GM18867 (cell line): Measurements from ENCODE around the gene CTBP2.

Experiments
- ATAC-seq: cut with Tn5 transposase; IDR thresholded peaks from one replicate; pipeline ENCODE4 v1.9.1; 2021; ENCODE audit warnings: mild to moderate bottlenecking, moderate library complexity; ENCODE audit not compliant: unreplicated experiment

The CTBP2 gene

GRCh38 chr10:125026036-125026931, 134.1 kb downstream of the CTBP2 start:
- no peak for ATAC-seq

GRCh38 chr10:125025341-125025740, 135.0 kb downstream of the CTBP2 start:
- no peak for ATAC-seq

GRCh38 chr10:125024497-125025234, 135.7 kb downstream of the CTBP2 start:
- ATAC-seq, result no peak

- ATAC-seq, result no peak
Measured at GRCh38 chr10:125023862-125024496, 136.4 kb downstream of the CTBP2 start.

- ATAC-seq, result no peak
Measured at GRCh38 chr10:125023255-125023654, 137.1 kb downstream of the CTBP2 start.

- no peak for ATAC-seq
Measured at GRCh38 chr10:125022671-125023070, 137.7 kb downstream of the CTBP2 start.

GRCh38 chr10:125021686-125022344, 138.5 kb downstream of the CTBP2 start:
- ATAC-seq, result no peak

GRCh38 chr10:125020871-125021270, 139.5 kb downstream of the CTBP2 start:
- ATAC-seq, result no peak

- ATAC-seq, result no peak
Measured at GRCh38 chr10:125020386-125020785, 140.0 kb downstream of the CTBP2 start.

GRCh38 chr10:125018576-125019143, 141.7 kb downstream of the CTBP2 start:
- ATAC-seq, result no peak

- ATAC-seq, result no peak
Measured at GRCh38 chr10:125017547-125018298, 142.6 kb downstream of the CTBP2 start.

GRCh38 chr10:125016611-125017202, 143.7 kb downstream of the CTBP2 start:
- ATAC-seq, result no peak

- ATAC-seq, result no peak
Measured at GRCh38 chr10:125016123-125016522, 144.2 kb downstream of the CTBP2 start.

- ATAC-seq, result no peak
Measured at GRCh38 chr10:125015356-125015944, 144.9 kb downstream of the CTBP2 start.

- ATAC-seq, result no peak
Measured at GRCh38 chr10:125014836-125015355, 145.5 kb downstream of the CTBP2 start.

GRCh38 chr10:125014086-125014830, 146.1 kb downstream of the CTBP2 start:
- ATAC-seq, result no peak

- no peak for ATAC-seq
Measured at GRCh38 chr10:125013529-125013872, 146.9 kb downstream of the CTBP2 start.

- no peak for ATAC-seq
Measured at GRCh38 chr10:125012851-125013528, 147.4 kb downstream of the CTBP2 start.
